Measurements from ENCODE around the gene SLC12A7. TPM values are rescaled to one million over a fixed set of nuclear protein-coding genes. Genes with fewer than 3 reads are reported as not detected.
"Not testable (repeated sequence)": the region's sequence is repeated elsewhere in the genome, so short reads cannot be mapped to it uniquely, and the experiment has no call there.

The SLC12A7 gene
- total RNA-seq, 2 experiments from 2014 or later, result 14.0 to 14.6 TPM

- Mint-ChIP-seq H3K9me3 (no peaks in the 10 kb centered on the region), H3K27ac (no peak overlapping the region), H3K4me1 (no peaks in the 10 kb centered on the region), H3K4me3 (no peak overlapping the region), H3K27me3 (no peaks in the 10 kb centered on the region), H3K36me3 (no peaks in the 10 kb centered on the region)
- no peak for DNase-seq
These were observed 84.9 kb downstream of the SLC12A7 start for GRCh38 chr5:1026700-1027621.

- H3K4me3 Mint-ChIP-seq, result not testable (repeated sequence)
These were observed 89.9 kb downstream of the SLC12A7 start for GRCh38 chr5:1021969-1022336.

DNA sequence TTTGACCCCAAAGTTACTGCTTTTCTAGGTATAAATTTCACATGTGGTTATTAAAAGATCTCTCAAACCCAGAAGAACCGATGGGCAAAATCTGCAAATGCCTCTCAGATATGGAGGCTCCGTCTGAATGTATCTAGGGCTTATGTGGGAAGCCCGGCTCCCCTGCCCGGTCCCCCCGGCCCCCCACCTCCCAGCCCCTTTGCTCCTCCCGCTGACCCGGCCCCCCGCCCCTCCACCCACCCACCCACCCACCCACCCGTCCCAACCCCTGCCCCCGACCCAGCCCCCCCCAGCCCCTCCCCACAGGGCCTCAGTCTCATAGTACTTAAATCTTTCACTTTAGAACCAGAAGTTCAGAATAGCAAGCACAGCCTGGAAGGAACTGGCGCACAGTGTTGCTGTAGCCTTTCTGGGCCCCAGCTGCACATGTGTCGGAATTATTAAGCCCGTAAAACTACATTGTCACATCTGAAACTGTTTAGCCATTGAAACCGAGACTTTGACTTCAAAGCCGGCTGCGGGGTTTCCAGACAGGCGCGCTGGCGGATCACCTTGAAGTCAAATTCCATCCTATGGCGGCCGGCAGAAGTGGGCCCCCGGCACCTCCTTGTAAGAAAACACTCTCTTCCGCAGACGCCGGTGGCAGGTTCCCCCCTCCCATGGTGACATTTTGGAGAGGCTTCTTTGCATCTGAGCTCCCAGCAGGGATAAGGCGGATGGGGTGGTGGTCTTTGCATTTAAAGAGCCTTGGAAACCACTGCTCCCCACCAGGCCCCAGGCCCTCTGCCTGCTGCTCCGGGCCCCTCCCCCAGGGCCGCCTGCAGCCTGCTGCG lies 90.5 kb downstream of the SLC12A7 start:
- no peaks in the 10 kb centered on the region for H3K9me3 Mint-ChIP-seq
- H3K27ac Mint-ChIP-seq, result no peak overlapping the region
- H3K4me3 Mint-ChIP-seq, result no peak overlapping the region
- no peak for DNase-seq
- H3K27me3 Mint-ChIP-seq, result no peaks in the 10 kb centered on the region
- H3K36me3 Mint-ChIP-seq, result no peaks in the 10 kb centered on the region
- no peaks in the 10 kb centered on the region for H3K4me1 Mint-ChIP-seq

More at GRCh38 chr5:1021969-1022336, 89.9 kb downstream of the SLC12A7 start:
- not testable (repeated sequence) for DNase-seq, H3K27me3 Mint-ChIP-seq, H3K27ac Mint-ChIP-seq, H3K9me3 Mint-ChIP-seq, H3K36me3 Mint-ChIP-seq, H3K4me1 Mint-ChIP-seq

- no peak overlapping the region for H3K27ac Mint-ChIP-seq
- no peaks in the 10 kb centered on the region for H3K27me3 Mint-ChIP-seq
- H3K36me3 Mint-ChIP-seq, result no peaks in the 10 kb centered on the region
- no peaks in the 10 kb centered on the region for H3K4me1 Mint-ChIP-seq
- H3K9me3 Mint-ChIP-seq, result no peaks in the 10 kb centered on the region
- no peak overlapping the region for H3K4me3 Mint-ChIP-seq
- no peak for DNase-seq
These were observed 91.4 kb downstream of the SLC12A7 start for GRCh38 chr5:1020452-1020961.

DNA sequence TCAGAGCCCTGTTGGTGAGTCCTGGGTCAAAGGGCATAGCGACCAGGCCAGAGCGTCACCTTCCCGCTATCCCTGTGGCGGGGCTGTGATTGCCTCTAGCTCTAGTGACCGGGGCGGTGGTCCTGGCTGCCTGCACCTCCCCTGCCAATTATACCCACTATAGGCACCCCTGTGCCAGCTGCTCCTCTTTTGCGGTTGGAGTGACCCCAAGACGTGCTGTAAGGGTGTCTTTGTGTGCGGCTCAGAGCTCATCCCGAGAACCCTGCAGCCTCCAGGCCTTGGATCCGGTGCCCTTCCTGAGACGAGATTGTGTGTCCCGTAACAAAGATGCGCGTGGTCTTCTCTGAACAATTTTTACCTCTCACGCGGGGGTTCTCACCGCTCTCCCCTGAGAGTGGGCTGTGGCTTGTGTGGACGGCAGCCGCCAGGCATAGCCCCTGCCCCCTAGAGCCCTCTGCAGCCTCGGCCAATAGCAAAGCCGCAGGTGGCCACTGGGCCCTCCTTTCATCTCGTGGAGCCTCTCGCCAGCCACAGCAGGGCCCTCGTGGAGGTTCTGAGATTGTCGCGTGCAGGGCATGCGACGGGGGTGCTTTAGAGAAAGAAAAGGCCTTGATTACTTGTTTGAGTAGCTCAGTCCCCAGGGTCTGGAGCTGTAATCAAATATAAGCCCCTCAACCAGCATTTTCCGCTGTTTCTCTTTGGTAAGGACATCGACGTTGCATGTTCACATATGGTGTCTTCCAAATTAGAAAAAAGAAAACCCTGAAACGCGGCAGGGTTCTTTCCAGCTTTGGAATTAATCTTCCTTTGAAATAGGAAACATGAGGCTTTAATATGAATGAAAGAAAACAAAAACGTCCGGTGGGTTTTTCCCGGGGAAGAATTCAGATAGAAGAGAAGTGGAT lies 92.6 kb downstream of the SLC12A7 start:
- Mint-ChIP-seq H3K4me3 (no peak overlapping the region), H3K4me1 (no peaks in the 10 kb centered on the region)
- no peak for DNase-seq

DNA sequence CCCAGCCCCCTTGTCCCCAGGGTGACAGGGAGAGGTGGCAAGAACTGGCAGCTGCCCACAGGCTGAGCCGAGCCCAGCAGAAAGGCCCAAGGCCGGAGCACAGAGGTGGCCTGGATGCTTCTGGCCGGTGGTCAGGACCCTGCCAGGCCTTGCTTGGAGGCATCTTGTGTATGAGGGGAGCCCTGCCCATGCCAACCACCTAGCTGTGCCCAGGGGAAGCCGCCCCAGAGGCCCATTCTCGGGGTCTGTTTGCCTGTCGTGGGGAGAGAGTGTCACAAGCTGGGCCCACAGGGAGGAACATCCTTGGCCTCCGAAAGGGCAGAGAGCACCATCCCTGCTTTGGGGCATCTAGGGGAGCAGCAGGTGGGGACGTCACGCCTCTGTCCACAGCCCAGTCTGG lies 93.3 kb downstream of the SLC12A7 start:
- Mint-ChIP-seq H3K27me3 (no peaks in the 10 kb centered on the region), H3K4me1 (no peaks in the 10 kb centered on the region), H3K36me3 (no peaks in the 10 kb centered on the region), H3K9me3 (no peaks in the 10 kb centered on the region), H3K27ac (no peak overlapping the region), H3K4me3 (no peak overlapping the region)
- no peak for DNase-seq

More for the DNA sequence above, 92.6 kb downstream of the SLC12A7 start:
- H3K27ac Mint-ChIP-seq, result no peak overlapping the region
- no peaks in the 10 kb centered on the region for H3K27me3 Mint-ChIP-seq
- no peaks in the 10 kb centered on the region for H3K36me3 Mint-ChIP-seq
- no peaks in the 10 kb centered on the region for H3K9me3 Mint-ChIP-seq

GRCh38 chr5:1017691-1018455 lies 94.0 kb downstream of the SLC12A7 start:
- H3K4me1 Mint-ChIP-seq, result no peaks in the 10 kb centered on the region
- H3K36me3 Mint-ChIP-seq, result no peaks in the 10 kb centered on the region
- no peaks in the 10 kb centered on the region for H3K9me3 Mint-ChIP-seq
- no peak overlapping the region for H3K27ac Mint-ChIP-seq
- no peak overlapping the region for H3K4me3 Mint-ChIP-seq
- DNase-seq, result no peak
- H3K27me3 Mint-ChIP-seq, result no peaks in the 10 kb centered on the region

DNA sequence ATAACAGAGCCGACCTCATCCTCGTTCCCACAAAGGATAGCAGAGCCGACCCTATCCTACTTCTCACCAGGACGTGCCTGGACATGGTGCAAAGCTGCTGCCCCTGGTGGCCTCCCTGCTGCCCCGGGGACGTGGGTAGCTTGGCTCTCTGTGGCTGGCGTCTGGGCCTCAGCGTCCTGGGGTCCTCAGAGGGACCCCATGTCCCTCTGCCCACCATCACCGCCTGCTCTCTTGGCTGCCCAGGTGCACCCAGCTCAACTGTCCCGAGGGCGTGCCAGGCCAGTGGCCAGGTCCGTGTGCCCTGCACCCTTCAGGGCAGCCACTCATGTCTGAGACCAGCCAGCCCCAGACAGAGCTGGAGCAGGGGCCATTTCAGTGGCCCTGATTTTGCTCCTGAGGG lies 94.8 kb downstream of the SLC12A7 start:
- Mint-ChIP-seq H3K27me3 (peaks cover under 1% of the 10 kb centered on the region), H3K36me3 (no peaks in the 10 kb centered on the region), H3K4me3 (no peak overlapping the region), H3K27ac (no peak overlapping the region), H3K4me1 (no peaks in the 10 kb centered on the region), H3K9me3 (no peaks in the 10 kb centered on the region)
- DNase-seq, result no peak

DNA sequence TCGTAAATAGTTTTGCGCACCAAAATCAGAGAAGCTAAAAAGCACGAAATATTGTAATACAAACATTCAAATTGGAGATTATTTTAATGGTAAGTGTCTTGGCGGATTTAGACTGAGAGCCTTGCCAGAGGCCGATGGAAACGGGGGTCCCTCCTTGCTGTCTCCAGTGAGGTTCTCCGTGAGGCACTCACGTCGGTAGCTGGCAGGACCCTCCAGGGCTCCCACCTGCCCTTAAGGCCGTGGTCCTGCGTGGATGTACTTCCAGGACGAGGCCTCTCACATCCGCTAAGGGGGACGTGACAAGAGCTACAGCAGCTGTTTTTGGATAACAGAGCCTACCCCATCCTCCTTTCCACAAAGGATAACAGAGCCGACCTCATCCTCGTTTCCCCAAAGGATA lies 95.4 kb downstream of the SLC12A7 start:
- no peaks in the 10 kb centered on the region for H3K4me1 Mint-ChIP-seq
- no peak for DNase-seq
- H3K27ac Mint-ChIP-seq, result no peak overlapping the region
- H3K27me3 Mint-ChIP-seq, result peaks cover 6% of the 10 kb centered on the region
- no peaks in the 10 kb centered on the region for H3K9me3 Mint-ChIP-seq
- no peaks in the 10 kb centered on the region for H3K36me3 Mint-ChIP-seq
- H3K4me3 Mint-ChIP-seq, result no peak overlapping the region

DNA sequence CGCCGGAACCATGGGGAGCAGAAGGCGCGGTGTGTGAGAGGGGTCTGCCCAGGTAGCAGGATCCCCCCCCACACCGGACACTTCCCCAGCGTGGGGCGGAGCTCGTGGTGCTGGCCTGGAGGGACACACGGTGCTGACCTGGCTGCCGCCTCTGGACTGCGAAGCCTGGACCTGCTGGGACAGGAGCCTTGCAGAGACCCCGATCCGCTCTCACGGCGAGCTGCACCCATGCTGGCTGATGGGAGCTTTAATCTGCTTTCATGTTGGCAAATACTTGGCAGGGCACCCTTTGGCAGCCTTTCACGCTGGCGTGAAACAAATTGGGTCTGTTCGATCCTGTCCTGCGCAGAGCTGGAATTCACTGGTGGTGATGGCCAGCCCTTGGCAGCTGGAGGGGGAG lies 95.8 kb downstream of the SLC12A7 start:
- DNase-seq, result no peak
- Mint-ChIP-seq H3K4me1 (peaks cover 1% of the 10 kb centered on the region), H3K27ac (no peak overlapping the region), H3K9me3 (no peaks in the 10 kb centered on the region), H3K27me3 (peaks cover 11% of the 10 kb centered on the region), H3K4me3 (no peak overlapping the region), H3K36me3 (no peaks in the 10 kb centered on the region)

GRCh38 chr5:1015507-1015906 lies 96.4 kb downstream of the SLC12A7 start:
- Mint-ChIP-seq H3K4me1 (peaks cover 4% of the 10 kb centered on the region), H3K27ac (no peak overlapping the region)

GRCh38 chr5:1014781-1015221 lies 97.1 kb downstream of the SLC12A7 start:
- no peak overlapping the region for H3K27ac Mint-ChIP-seq
- no peak overlapping the region for H3K4me3 Mint-ChIP-seq

More at GRCh38 chr5:1015507-1015906, 96.4 kb downstream of the SLC12A7 start:
- Mint-ChIP-seq H3K9me3 (no peaks in the 10 kb centered on the region), H3K4me3 (no peak overlapping the region), H3K27me3 (peaks cover 16% of the 10 kb centered on the region), H3K36me3 (no peaks in the 10 kb centered on the region)
- DNase-seq, result no peak

DNA sequence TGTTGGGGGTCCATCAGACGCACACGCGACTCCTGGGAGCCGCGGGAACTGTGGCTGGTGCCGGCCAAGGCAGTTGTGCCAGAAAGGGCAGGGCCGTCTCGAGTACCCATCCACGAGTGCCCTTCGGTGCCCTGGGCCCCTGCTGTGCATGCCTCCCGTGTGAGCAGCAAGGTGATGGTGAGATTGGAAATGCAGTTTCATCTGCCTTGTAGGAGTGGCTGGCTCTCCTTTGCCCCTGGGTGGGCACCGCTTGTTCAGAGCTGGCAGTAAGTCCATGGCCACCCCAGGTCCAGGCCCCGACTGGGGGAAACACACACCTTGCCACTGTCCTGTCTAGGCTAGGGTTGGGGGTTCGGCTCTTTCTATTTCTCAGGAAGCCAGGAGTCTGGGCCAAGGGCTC lies 97.5 kb downstream of the SLC12A7 start:
- no peaks in the 10 kb centered on the region for H3K36me3 Mint-ChIP-seq
- peaks cover 4% of the 10 kb centered on the region for H3K4me1 Mint-ChIP-seq
- no peaks in the 10 kb centered on the region for H3K9me3 Mint-ChIP-seq
- peaks cover 27% of the 10 kb centered on the region for H3K27me3 Mint-ChIP-seq
- no peak overlapping the region for H3K4me3 Mint-ChIP-seq
- no peak overlapping the region for H3K27ac Mint-ChIP-seq
- DNase-seq, result no peak

More at GRCh38 chr5:1014781-1015221, 97.1 kb downstream of the SLC12A7 start:
- H3K9me3 Mint-ChIP-seq, result no peaks in the 10 kb centered on the region
- no peaks in the 10 kb centered on the region for H3K36me3 Mint-ChIP-seq
- peaks cover 23% of the 10 kb centered on the region for H3K27me3 Mint-ChIP-seq
- no peak for DNase-seq
- peaks cover 4% of the 10 kb centered on the region for H3K4me1 Mint-ChIP-seq

DNA sequence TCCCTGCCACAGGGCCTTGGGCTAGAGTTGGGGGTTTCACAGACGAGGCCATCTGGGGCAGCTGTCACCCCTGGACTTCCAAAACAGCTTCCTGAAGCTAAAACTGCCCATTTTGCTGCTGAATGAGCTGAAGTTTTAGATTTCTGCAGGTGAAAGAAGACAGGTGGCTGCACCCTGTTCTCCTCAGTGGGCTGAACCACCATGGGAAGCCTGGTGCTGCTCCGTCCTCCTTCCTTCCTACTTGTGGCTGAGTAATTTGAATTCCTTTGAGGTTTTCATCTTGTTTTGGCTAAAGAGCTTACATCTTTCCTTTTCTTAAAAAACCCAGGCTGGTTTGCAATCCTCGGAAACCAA lies 97.9 kb downstream of the SLC12A7 start:
- Mint-ChIP-seq H3K4me1 (peaks cover 4% of the 10 kb centered on the region), H3K36me3 (no peaks in the 10 kb centered on the region), H3K4me3 (no peak overlapping the region), H3K27ac (no peak overlapping the region), H3K27me3 (peaks cover 27% of the 10 kb centered on the region), H3K9me3 (no peaks in the 10 kb centered on the region)
- no peak for DNase-seq
